ENCODE measurements around the gene KDM1B.

DNA sequence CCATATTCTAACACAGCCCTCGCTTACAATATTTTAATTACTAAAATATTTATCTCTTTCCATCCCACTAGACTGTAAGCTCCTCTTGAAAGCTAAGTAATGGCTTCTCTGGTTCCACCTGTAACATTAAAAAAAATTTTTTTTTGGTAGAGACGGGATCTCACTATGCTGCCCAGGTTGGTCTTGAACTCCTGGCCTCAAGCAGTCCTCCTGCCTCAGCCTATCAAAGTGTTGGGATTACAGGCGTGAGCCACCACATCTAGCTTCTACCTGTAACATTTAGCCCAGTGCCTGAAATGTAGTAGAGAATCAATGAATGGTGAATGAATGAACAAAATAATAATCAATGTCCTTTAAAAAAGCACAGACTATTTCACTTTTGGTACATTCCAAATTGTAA, 80.3 kb downstream of the KDM1B start:
- TF ChIP-seq BACH1 (IDR thresholded peaks at IDR 0.05; ENCODE audit: low read length): no peak
- no peak for TF ChIP-seq GTF2F1 (IDR thresholded peaks at IDR 0.05; ENCODE audit: borderline replicate concordance, low read depth, low read length)
- TF ChIP-seq RXRA (IDR thresholded peaks at IDR 0.05; ENCODE audit: insufficient read depth, low read depth, low read length): no peak
- TF ChIP-seq, protein P1, sequence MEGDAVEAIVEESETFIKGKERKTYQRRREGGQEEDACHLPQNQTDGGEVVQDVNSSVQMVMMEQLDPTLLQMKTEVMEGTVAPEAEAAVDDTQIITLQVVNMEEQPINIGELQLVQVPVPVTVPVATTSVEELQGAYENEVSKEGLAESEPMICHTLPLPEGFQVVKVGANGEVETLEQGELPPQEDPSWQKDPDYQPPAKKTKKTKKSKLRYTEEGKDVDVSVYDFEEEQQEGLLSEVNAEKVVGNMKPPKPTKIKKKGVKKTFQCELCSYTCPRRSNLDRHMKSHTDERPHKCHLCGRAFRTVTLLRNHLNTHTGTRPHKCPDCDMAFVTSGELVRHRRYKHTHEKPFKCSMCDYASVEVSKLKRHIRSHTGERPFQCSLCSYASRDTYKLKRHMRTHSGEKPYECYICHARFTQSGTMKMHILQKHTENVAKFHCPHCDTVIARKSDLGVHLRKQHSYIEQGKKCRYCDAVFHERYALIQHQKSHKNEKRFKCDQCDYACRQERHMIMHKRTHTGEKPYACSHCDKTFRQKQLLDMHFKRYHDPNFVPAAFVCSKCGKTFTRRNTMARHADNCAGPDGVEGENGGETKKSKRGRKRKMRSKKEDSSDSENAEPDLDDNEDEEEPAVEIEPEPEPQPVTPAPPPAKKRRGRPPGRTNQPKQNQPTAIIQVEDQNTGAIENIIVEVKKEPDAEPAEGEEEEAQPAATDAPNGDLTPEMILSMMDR (IDR thresholded peaks at IDR 0.05; ENCODE audit: control extremely low read depth in 1 of 3, insufficient read depth in 1 of 3, low read depth in 1 of 3, low read length in 3 of 3): no peak
- no peak for TF ChIP-seq TAF1 (IDR thresholded peaks at IDR 0.05; ENCODE audit: low read depth, low read length)
- TF ChIP-seq EGR1 (IDR thresholded peaks at IDR 0.05; ENCODE audit: borderline replicate concordance, low read depth, low read length): no peak
